ENCODE data around the gene MAML3.

Gene MAML3

GRCh38 chr4:139918591-139918990 lies 235.4 kb downstream of the MAML3 start:
- no peak for DNase-seq

DNA sequence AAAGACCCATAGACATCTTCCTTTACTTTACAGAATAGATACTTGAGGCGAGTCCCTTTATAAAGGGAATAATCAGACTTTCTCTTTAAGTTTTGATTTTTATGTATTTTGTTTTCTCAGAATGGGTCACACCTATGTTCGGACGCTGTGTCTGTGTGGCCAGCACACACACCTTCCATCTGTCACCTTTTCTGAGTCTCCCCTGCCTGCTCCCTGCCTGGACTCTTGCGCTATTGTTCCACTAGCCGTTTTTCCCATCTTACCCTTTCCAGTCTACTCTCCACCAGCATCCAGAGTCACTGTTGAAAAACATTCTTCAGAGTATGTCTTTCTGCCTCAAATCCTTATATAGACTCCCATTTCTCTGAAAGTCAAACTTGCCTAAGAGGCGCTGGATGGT lies 236.1 kb downstream of the MAML3 start:
- no peak for DNase-seq

- DNase-seq = no peak
These were observed 237.9 kb downstream of the MAML3 start for GRCh38 chr4:139916041-139916440.

DNA sequence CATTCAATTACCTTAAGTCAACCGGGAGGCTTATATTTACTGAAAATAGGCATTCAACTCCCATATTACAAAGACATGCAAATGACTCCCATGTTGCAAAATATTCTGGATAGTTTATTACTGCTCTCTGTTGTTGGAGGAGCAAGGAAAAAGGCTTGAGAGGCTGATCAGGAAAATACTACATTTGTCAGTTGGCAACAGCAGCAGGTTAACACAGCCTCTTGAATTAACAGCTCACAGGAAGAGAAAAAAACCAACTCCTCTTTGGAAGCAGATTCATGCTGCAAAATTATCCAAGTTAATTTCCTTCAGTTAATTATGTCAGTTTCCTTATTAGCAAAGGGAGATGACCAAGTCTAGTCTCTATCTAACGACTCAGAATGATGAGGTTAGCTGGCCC lies 238.9 kb downstream of the MAML3 start:
- DNase-seq = no peak

DNA sequence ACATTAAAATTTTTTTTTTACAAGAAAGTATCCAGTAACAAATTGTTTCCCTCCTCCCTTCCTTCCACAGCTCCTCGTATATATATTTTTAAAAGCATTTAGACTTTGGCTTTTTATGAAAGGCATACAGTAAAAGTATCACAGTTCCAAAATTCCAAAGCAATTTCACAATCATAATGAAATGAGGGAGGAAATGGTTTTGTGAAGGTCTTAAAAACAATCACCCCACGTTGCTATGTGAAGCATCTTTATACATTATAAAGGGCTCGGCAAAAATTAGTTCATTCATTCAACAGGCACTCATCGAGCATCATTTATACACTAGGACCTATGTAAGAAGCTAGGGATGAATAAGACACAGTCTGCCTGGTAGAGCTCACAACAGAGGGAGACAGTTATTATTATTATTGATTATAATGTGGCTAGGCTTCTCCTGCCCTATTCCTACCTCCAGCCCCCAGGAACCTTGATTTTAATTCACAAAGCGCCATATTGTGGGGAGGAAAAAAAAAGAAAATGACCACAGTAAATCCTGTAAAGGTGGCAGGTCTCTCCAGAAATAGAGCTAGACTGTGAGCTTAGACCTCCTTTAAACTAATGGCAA lies 239.9 kb downstream of the MAML3 start:
- DNase-seq = no peak

DNA sequence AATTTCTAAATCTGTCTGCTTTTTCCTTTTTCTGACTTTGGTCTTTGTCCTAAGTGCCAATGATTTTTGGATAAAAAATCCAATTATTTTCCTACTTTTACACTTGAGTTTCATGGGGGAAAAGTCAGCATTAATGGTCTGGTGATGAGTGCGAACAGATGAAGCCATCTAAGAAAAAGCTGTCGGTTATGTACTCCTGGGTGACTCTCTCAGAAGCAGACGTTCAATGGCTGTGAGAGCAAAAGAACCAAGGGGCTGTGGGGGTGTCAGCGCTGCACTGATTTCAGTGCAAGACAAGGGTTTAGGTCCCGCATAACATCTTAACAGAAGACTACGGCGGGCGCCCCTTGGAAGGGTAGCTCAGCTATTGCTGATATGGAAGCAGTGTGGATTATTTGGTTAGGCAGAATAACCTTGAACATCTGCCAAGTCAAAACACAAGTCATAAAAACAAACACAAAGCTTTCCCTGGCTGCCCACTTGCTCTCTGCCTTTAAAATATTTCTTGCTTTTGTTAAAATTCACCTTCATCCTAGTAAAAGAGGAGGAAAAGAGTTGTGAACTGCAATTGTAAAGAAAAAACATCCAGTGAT lies 240.5 kb downstream of the MAML3 start:
- DNase-seq = peak in 1 of 2 experiments; percentile 58

DNA sequence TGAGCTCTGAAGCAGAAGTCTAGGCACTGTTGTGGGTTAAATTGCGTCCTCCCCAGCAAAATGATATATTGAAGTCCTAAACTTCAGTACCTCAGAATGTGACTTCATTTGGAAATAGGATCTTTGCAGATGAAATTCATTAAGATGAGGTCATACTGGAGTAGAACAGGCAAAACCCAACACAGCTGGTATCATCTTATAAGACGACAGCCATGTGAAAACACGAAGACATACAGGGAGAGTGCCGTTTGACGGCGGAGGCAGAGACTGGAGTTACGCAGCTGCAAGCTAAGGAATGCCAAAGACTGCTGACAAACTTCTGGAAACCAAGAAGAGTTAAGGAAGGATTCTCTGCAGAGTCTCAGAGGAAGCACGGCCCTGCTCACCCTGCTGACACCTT lies 241.5 kb downstream of the MAML3 start:
- no peak for DNase-seq

- DNase-seq = no peak
These were observed 243.9 kb downstream of the MAML3 start for GRCh38 chr4:139910106-139910505.

GRCh38 chr4:139908636-139909437 lies 245.1 kb downstream of the MAML3 start:
- DNase-seq = no peak

- DNase-seq = no peak
These were observed 246.8 kb downstream of the MAML3 start for GRCh38 chr4:139907001-139907809.

- no peak for DNase-seq
These were observed 248.5 kb downstream of the MAML3 start for GRCh38 chr4:139905489-139905888.

GRCh38 chr4:139904406-139904805 lies 249.6 kb downstream of the MAML3 start:
- DNase-seq = no peak

GRCh38 chr4:139903845-139904244 lies 250.1 kb downstream of the MAML3 start:
- DNase-seq = no peak

DNA sequence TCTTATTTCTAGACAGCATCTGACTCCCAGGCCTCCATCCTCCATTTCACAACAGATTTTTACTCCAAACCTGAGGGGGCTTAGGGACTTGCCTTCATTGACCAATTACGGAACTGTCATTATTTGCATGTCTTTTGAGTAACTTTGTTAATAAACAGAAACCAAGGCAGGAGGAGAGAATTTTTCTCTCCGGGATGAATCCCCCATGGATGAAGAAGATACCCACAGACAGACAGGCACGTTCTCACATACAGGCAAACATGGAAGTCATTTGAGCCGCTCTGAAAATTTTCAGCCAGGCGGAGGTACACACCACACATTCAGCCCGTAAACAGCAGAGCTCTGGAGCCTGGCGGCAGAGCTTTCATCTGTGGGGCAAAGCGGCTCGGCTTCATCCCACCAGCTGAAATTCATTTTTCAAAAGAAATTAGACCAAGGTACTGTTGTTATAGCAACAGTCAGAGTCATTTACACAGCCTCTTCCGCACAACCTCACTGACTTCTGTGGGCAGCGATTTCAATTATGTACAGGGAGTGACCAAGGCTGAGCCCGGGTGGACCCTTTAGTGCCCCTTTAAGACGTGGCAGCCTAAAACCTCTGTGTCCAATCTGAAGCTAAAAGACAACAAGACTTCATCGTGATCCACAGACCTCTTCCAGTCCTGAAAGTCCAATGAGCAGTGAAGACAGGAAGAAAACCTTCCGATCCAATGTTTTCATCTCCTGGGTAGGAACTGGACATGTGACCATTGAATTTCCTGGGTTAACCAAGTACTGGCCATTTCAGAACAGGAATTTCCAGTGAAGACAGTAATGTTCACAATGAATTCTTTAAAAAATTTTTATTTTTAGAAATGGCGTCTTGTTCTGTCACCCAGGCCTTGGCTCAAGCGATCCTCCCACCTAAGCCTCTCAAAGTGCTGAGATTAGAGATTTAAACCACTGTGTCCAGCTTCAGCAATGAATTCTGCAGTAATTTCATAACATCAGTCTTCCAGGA lies 251.4 kb downstream of the MAML3 start:
- peak in 1 of 2 experiments; percentile 37 for DNase-seq

- DNase-seq = peak in 1 of 2 experiments; percentile 34
These were observed 252.3 kb downstream of the MAML3 start for GRCh38 chr4:139901531-139902320.

DNA sequence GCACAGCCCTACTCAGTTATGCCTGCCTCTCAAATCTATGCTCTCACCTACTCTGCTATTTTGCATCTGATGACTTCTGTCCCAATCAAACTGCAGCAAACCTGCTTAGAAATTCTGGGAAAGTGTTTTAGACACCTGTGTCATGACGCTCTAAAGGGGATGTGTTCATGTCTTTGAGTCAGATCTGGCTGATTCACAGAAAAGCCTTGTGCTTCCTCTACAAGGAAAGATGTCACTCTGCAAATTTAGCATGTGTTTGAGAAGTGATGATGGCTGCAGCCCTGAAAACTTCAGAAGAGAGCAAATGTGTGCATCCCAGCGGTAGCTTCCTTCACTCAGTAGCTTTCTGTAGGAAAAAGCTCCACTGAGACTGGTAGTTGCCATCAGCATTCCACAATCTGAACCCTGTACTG lies 253.0 kb downstream of the MAML3 start:
- no peak for DNase-seq

- no peak for DNase-seq
These were observed 254.6 kb downstream of the MAML3 start for GRCh38 chr4:139899346-139899745.

- DNase-seq = no peak
These were observed 255.7 kb downstream of the MAML3 start for GRCh38 chr4:139898293-139898692.

- no peak for DNase-seq
These were observed 257.8 kb downstream of the MAML3 start for GRCh38 chr4:139896091-139896604.

- DNase-seq = no peak
These were observed 260.2 kb downstream of the MAML3 start for GRCh38 chr4:139893801-139894200.
